Esophagus squamous epithelium (tissue), 5 donors: ENCODE results near the gene VPS41. TPM values are rescaled to one million over a fixed set of nuclear protein-coding genes. Genes with fewer than 3 reads are reported as not detected.

Experiments used
- DNase-seq: peaks from one replicate; lab custom pipeline; 2025; lab: John Stamatoyannopoulos, UW
- H3K27ac ChIP-seq, 4 donors: fragments of 200-600 bp; sonication (generic); one replicate each; pipeline ENCODE4 v1.5.1; 2016 to 2019; ENCODE audit warnings: mild to moderate bottlenecking in 1 of 4
- H3K27me3 ChIP-seq, 4 donors: fragments of 200-600 bp; sonication (generic); 1 replicate in 3 of 4; 2 replicates in 1 of 4; pipeline versions ENCODE4 v1.5.1 to v1.6.0; 2017 to 2021; ENCODE audit warnings: antibody characterized with exemption in 1 of 4
- H3K36me3 ChIP-seq, 3 donors: fragments of 200-600 bp; sonication (generic); one replicate each; pipeline ENCODE4 v1.5.1; 2016 to 2019
- H3K4me1 ChIP-seq, 3 donors: fragments of 200-600 bp; sonication (generic); one replicate each; pipeline ENCODE4 v1.5.1; 2017 to 2019
- H3K4me3 ChIP-seq, 4 donors: fragments of 200-600 bp; sonication (generic); 1 replicate in 3 of 4; 2 replicates in 1 of 4; pipeline ENCODE4 v1.5.1; 2016 to 2019; ENCODE audit warnings: mild to moderate bottlenecking in 2 of 4, moderate library complexity in 1 of 4
- H3K9me3 ChIP-seq, 3 donors: fragments of 200-600 bp; sonication (generic); one replicate each; pipeline ENCODE4 v1.5.1; 2016 to 2019
- POLR2A ChIP-seq, 4 donors: fragments of 450-650 bp; IDR thresholded peaks; one replicate each; pipeline ENCODE4 v1.6.1; 2017; ENCODE audit warnings: antibody characterized with exemption in 4 of 4, mild to moderate bottlenecking in 4 of 4, moderate library complexity in 3 of 4
- WGBS, 2 donors: methylation state at CpG; one replicate each; pipeline ENCODE4 v1.1.5; 2018; 5-methylcytosine and 5-hydroxymethylcytosine counted together
- intact Hi-C: fragments of 100-400 bp; cut with DNase I; formaldehyde crosslinking; loops from one replicate; pipeline ENCODE4 v1.15.0; 2022
- total RNA-seq, 4 donors: library from RNA; depleted of rRNA; stranded (reverse); fragments of >200 nt; gene quantifications; one replicate each; pipeline ENCODE4 v1.1.0, GENCODE V29; 2016
- TF ChIP-seq, protein P1 (sequence below), 6 experiments: fragments of 450-650 bp in 4 of 6; fragments of 200-600 bp in 2 of 6; sonication (generic) in 2 of 6; IDR thresholded peaks; one replicate each; pipeline ENCODE4 v1.5.1; 2016 to 2019; ENCODE audit warnings: antibody characterized with exemption in 6 of 6, mild to moderate bottlenecking in 4 of 6, moderate library complexity in 4 of 6
- donor health status: DM: yes; HTN: yes; CAD: no.

Gene VPS41
- total RNA-seq, 4 donors from 2014 or later, result 14.3 to 25.5 (median 23.2) TPM

DNA sequence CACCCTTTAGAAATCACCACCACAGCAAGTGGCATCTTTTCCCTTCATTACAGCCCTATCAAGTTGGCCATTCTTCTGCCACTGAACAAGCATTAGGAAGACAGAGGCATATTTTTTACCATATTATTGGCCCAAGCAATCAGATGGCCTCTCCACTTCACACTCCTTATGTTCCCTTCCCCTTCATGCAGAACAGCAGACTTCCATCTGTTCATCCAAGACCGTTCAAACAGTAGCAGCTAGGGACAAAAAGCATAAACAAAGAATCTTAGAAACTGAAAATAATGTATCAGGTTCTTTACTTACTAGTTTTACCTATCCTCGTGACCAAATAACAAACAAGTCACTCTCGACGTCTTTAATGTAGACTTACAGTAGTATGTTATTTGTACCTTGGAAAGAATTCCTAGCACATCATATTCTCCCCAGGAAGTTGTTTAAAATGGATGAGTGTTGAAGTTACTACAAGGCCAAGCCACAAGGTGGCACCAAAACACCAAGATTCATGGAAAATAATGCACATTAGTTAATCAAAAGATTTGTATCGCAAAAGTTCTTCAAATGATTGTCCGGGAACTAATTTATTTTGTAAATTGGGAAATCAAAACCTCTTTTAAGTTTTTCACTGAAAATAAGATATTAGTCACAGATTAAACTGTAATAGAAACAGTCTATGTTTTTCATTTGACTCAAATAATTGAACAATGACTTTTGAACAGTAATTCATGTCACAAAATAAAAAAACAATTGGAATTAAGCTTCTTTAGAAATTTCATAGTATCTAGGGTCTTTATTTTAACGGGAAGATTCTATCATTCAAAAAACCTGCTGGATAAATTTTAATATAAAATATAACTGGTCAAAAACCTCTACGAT lies 112.1 kb downstream of the VPS41 start:
- intact Hi-C loops, result loop anchor here (10.0 kb wide), 1 partner anchor 668 kb away; no protein-coding TSS in a partner anchor
- Histone ChIP-seq H3K4me1 (no peaks in the 10 kb centered on the region), H3K27me3 (no peaks in the 10 kb centered on the region), H3K36me3 (peaks cover 0 to 34% (median 0%) of the 10 kb centered on the region in 3 donors), H3K4me3 (no peak overlapping the region), H3K27ac (no peak overlapping the region), H3K9me3 (no peaks in the 10 kb centered on the region)
- TF ChIP-seq, protein P1, sequence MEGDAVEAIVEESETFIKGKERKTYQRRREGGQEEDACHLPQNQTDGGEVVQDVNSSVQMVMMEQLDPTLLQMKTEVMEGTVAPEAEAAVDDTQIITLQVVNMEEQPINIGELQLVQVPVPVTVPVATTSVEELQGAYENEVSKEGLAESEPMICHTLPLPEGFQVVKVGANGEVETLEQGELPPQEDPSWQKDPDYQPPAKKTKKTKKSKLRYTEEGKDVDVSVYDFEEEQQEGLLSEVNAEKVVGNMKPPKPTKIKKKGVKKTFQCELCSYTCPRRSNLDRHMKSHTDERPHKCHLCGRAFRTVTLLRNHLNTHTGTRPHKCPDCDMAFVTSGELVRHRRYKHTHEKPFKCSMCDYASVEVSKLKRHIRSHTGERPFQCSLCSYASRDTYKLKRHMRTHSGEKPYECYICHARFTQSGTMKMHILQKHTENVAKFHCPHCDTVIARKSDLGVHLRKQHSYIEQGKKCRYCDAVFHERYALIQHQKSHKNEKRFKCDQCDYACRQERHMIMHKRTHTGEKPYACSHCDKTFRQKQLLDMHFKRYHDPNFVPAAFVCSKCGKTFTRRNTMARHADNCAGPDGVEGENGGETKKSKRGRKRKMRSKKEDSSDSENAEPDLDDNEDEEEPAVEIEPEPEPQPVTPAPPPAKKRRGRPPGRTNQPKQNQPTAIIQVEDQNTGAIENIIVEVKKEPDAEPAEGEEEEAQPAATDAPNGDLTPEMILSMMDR (IDR thresholded peaks at IDR 0.05), result peak in 5 of 6 experiments; percentile 58 to 81 (median 68)
- TF ChIP-seq POLR2A (IDR thresholded peaks at IDR 0.05), result no peak
- WGBS, 2 donors, result 27 to 35% methylated on average over 8 of the region's 8 CpGs
- no peak for DNase-seq

DNA sequence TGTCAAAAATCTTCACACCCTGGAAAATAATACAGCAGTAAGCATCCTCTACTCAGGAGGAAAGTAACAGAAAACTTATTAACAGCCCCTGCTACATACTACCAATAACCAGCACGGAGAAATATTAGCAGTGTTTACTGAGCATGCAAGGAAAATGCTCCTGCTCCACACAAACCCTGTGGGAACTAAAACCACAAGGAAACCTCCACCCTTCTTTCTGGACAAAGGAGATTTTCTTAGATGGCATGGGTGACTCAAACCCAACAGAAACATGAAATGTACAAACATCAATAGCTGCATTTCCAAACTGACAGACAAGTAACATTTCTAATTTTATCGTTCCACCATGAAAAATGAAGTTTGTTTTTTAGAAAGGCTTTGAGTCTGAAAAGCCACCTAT lies 113.4 kb downstream of the VPS41 start:
- no peaks in the 10 kb centered on the region for H3K4me1 ChIP-seq
- H3K27me3 ChIP-seq, result no peaks in the 10 kb centered on the region
- DNase-seq, result no peak
- no peak for TF ChIP-seq POLR2A (IDR thresholded peaks at IDR 0.05)
- TF ChIP-seq, protein P1 (IDR thresholded peaks at IDR 0.05), result no peak
- H3K9me3 ChIP-seq, result no peaks in the 10 kb centered on the region
- intact Hi-C loops, result loop anchor here (10.0 kb wide), 1 partner anchor 669 kb away; no protein-coding TSS in a partner anchor
- no peak overlapping the region for H3K27ac ChIP-seq
- 85 to 100% methylated on average over 2 of the region's 2 CpGs for WGBS, 2 donors
- no peak overlapping the region for H3K4me3 ChIP-seq
- H3K36me3 ChIP-seq, result peaks cover 0 to 47% (median 0%) of the 10 kb centered on the region in 3 donors

DNA sequence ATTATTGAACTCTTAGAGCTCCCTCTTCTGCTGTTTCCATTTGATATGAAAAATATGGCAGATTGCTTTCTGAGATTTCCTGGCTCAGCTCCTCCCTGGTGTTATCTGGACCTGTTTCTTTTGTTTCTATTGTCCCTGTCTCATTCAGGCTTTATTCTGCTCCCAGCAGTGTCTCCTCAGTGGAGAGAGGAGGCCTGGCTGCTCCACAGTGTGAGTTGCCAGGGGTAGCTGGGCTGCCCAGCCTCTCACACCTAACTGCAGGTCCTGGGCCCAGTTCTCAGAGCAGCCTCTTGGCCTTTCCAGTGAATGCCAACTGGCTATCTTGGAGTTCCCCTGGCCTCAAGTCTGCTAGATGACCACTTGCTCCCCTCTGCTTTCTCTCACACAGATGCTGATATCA lies 127.0 kb downstream of the VPS41 start:
- Histone ChIP-seq H3K4me1 (no peaks in the 10 kb centered on the region), H3K27ac (no peak overlapping the region), H3K4me3 (no peak overlapping the region), H3K27me3 (no peaks in the 10 kb centered on the region), H3K36me3 (peaks cover 0 to 11% (median 0%) of the 10 kb centered on the region in 3 donors), H3K9me3 (no peaks in the 10 kb centered on the region)
- intact Hi-C loops, result no loop called here
- TF ChIP-seq, protein P1 (IDR thresholded peaks at IDR 0.05), result no peak
- no peak for TF ChIP-seq POLR2A (IDR thresholded peaks at IDR 0.05)
- DNase-seq, result no peak

DNA sequence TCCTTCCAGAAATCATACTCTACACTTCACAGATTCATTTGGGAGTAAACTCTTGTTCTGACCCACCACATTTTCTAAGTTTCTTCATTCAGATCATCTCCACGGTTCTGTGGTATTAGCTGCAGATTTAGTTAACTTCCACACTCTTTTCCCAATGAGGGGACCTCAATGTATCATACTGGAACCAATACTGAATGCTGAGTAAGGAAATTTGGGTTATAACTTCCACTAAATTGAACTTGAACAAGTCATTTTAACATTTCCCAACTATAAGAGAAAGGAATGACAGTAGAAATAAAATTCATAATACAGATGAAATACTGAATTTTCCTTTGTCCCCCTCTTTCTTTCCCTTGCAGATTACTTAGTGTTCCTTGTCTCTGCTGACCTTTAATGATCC lies 131.4 kb downstream of the VPS41 start:
- no peak overlapping the region for H3K27ac ChIP-seq
- no peak overlapping the region for H3K4me3 ChIP-seq
- no peaks in the 10 kb centered on the region for H3K4me1 ChIP-seq
- 33 to 44% methylated on average over 1 of the region's 1 CpG for WGBS, 2 donors
- intact Hi-C loops, result no loop called here
- H3K27me3 ChIP-seq, result no peaks in the 10 kb centered on the region
- H3K9me3 ChIP-seq, result no peaks in the 10 kb centered on the region
- TF ChIP-seq, protein P1 (IDR thresholded peaks at IDR 0.05), result no peak
- TF ChIP-seq POLR2A (IDR thresholded peaks at IDR 0.05), result no peak
- no peak for DNase-seq
- H3K36me3 ChIP-seq, result peaks cover 0 to 36% (median 3%) of the 10 kb centered on the region in 3 donors

DNA sequence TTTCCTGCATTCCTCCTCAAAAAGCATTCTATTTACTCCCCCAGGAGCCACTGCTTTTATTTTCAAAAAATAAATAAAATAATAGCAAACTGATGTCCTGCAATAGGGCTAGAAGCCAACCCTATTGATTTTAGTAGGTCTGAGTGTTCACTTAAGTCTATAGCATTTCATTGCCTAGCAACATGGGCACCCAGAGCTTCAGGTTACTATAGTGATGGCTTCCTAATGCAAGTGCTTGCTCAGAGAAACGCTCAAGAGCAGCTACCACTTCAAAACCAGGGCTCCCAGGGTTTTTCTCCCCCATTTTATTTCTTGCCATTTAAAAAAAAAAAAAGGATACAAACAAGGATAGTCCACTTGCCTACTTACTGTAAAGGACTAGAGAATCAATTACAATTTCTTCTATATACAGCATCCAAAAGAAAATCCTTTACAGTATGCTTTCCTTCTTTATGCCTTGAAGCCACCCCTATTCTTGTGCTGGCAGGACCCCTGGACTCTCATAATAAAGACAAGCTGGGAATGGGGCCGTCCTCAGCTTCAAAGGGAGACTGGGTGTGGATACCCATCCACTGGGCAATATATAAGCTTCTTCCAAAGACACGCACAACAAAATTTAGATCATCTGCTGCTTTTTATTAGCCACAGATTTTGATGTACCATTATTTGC lies 133.3 kb downstream of the VPS41 start:
- TF ChIP-seq, protein P1 (IDR thresholded peaks at IDR 0.05), result no peak
- no peak for TF ChIP-seq POLR2A (IDR thresholded peaks at IDR 0.05)
- no peaks in the 10 kb centered on the region for H3K4me1 ChIP-seq
- peaks cover 0 to 56% (median 5%) of the 10 kb centered on the region in 3 donors for H3K36me3 ChIP-seq
- no peaks in the 10 kb centered on the region for H3K27me3 ChIP-seq
- intact Hi-C loops, result no loop called here
- no peak for DNase-seq
- H3K4me3 ChIP-seq, result no peak overlapping the region
- 72 to 88% methylated on average over 3 of the region's 3 CpGs for WGBS, 2 donors
- no peak overlapping the region for H3K27ac ChIP-seq
- no peaks in the 10 kb centered on the region for H3K9me3 ChIP-seq
